ENCODE results near the gene SGCD.

SGCD gene

DNA sequence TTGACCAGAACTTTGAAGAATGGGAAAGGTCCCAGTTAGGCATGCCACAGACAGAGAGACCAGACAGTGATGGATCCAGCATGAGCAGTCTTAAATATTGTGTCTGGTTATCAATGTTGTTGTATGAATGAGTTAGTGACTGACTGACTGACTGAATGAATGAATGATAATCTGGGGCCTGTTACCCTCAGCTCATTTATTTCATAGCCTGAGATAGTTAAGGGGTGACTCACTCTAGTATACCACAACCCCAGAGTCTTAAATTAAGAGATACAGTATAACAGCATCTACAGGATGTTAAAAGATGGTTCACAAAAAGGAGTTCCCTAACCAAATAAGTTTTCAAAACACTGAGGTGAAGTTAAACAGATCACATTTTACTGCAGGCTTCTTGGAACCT lies 133.5 kb downstream of the SGCD start:
- no peak for DNase-seq (ENCODE audit: low read depth)

GRCh38 chr5:156466871-156467270 lies 139.9 kb downstream of the SGCD start:
- no peak for DNase-seq (ENCODE audit: low read depth)

GRCh38 chr5:156469636-156470035 lies 142.7 kb downstream of the SGCD start:
- no peak for DNase-seq (ENCODE audit: low read depth)

- no peak for DNase-seq (ENCODE audit: low read depth)
These were observed 144.9 kb downstream of the SGCD start for GRCh38 chr5:156471893-156472292.

GRCh38 chr5:156473269-156473908 lies 146.4 kb downstream of the SGCD start:
- DNase-seq (ENCODE audit: low read depth), result no peak

DNA sequence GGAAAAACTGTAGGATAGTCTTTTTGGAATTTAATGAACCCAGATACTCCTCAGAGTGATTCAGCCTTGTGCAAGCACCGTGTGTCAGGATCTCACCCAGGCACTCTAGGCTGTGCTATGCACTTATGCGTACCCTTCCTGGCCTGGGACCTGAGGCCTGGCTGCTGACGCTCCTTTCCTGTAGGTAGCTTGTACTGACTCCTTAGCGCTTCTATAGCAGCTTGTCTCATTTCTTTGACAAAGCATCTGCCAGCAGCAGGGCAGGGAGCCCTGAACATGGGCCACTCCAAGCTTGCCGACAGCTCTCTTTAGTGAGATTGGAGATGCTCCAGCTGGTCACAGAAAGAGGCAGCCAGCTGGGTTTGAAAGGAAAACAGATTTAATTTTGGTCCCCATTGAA lies 147.3 kb downstream of the SGCD start:
- DNase-seq (ENCODE audit: low read depth), result no peak

- DNase-seq (ENCODE audit: low read depth), result peak; percentile 89
These were observed 148.5 kb downstream of the SGCD start for GRCh38 chr5:156475182-156476157.

- DNase-seq (ENCODE audit: low read depth), result no peak
These were observed 149.2 kb downstream of the SGCD start for GRCh38 chr5:156476158-156476551.

- DNase-seq (ENCODE audit: low read depth), result no peak
These were observed 149.7 kb downstream of the SGCD start for GRCh38 chr5:156476678-156477077.

- DNase-seq (ENCODE audit: low read depth), result peak; percentile 62
These were observed 150.2 kb downstream of the SGCD start for GRCh38 chr5:156477196-156477595.

DNA sequence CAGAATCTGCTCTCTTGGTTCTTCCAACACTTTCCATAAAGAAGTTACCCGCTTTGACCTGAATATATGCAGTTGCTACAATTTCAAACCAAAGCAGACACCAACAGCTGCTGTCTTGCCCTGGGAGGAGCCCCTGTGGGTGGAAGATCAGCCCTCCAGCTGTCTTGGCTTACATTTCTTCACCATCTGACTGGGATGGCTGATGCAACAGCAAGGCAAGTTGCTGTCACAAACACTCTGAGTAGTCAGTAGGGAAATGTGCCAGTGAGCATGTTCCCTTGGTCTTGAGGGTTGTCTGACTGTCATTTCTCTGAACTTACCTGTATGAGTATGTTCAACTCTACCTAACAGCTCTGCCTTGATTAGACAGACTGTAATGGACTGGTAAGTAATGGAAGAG lies 152.9 kb downstream of the SGCD start:
- peak; percentile 58 for DNase-seq (ENCODE audit: low read depth)

DNA sequence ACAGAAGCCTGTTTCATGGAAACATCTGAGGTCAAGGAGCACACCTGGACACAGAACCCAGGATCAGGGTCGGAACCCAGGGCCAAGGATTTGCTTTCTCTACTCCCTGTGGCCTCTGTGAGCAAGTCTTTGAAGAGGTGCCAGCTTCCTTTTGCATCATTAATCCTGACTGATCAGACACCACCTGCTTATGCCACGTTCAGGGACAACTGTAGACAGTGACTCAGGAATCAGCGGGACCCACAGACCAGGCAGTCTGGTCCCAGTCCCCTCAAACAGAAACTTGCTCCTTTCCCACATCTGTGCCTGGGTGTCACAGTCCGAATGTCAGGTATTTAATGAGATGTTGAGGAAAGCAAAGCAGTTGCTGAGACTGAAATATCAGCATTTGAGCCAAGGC lies 154.8 kb downstream of the SGCD start:
- DNase-seq (ENCODE audit: low read depth), result no peak

DNA sequence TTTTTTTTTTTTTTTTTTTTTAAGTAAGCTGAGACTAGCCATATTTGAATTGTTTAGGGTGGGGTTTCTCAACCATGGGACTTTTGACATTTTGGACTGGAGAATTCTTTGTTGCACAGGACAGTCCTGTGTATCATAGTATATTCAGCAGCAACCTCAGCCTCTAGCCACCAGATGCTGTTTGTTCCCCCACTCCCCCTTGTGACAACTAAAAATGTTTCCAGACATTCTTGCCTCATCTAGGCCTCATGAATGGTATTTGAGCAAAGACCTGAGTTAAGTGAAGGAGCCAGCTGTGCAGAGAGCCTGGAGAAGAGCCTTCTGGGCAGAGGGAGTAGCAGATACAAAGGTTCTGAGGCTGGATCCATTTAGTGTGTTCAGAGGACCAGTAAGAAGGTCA lies 155.9 kb downstream of the SGCD start:
- no peak for DNase-seq (ENCODE audit: low read depth)

DNA sequence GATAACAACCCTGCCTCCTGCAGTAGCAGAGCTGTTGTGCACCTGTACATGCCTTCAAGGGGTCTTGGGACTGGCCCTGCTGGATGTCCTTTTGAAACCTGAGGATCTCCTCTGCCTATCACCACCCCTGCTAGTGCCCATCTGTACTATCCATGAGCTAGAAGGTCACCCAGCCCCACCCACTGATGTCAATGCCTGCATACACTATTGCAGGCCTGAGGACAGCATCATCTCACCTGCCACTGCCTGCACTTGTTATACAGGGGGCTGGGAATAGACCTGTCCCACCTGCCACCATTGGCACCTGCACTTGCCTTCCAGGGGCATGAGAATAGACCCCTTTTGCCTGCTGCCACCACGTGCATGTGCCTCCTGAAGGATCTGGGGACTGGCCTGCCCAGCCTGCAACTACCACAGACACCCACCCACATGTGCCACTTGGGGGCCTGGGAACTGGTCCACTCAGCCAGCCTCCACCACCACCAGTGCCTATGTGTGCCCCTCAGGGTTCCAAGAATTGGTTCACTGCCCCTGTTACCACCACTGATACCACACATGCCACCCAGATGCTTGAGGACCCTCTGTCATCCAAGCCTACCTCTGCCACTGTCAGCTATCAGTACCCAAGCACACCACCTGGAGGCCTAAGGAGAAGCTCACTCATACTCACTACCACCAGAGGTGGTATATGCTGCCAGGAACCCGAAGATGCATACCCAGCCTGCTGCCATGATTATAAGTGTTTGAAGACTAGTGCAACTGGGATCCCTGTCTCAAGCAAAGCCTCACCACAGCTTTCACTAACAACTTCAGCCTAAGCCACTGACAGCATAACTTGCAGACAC lies 159.7 kb downstream of the SGCD start:
- no peak for DNase-seq (ENCODE audit: low read depth)

DNA sequence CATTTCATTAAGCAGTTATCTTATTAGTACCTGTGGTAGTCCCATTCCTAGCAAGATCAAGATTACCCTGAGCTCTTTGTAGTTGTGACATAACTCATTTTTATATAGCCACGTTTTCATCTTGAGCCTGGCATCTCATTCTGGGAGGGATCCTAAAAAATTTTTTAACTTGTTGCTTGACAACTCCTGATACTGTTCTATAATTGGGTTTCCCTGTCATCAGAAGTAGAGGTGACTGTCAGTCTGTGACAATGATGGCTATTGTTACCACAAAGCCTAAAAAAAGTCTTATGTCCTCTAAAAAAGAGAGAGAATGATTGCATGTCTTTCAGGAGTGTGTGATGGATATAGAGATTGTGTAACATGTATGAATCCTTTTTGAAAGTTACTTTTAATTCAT lies 164.8 kb downstream of the SGCD start:
- no peak for DNase-seq (ENCODE audit: low read depth)

- DNase-seq (ENCODE audit: low read depth), result no peak
These were observed 169.3 kb downstream of the SGCD start for GRCh38 chr5:156496291-156496690.

DNA sequence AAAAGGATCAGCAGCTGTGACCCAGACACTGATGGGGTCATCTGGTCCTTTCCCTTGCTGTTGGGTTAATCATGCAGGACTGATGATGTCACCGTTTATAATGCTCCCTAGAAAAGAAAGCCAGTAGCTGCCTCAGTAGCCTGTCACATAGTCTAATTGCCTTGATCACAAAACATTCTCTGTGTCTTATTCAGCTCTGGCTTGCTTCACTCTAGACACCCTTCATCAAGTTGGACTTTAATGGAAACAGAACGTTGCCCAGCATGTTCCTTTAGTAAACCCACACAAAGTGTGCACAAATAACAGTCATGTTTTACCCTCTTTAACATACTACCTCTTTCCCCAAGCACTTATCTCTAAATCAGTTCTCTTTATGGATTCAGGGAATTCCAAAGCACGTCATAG lies 170.8 kb downstream of the SGCD start:
- no peak for DNase-seq (ENCODE audit: low read depth)

GRCh38 chr5:156498226-156498980 lies 171.4 kb downstream of the SGCD start:
- DNase-seq (ENCODE audit: low read depth), result no peak

DNA sequence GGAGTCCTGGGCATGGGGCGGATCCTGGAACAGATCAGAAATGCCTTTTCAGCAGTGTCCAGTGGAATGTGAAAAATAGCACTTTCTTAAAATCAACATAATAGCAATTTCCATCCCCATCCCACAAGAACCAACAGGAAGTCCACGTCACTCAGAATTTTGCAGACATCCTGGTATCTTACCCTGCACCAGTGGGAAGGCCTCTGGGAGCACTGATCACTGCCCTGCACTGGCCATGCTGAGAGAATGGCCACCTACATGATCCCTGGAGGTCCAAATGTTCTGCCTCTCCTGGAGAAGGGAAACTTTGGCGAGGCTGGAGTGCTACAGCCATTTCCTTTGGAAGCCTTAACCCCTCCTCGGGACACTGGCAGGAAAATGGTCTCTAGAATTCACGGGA lies 173.8 kb downstream of the SGCD start:
- DNase-seq (ENCODE audit: low read depth), result no peak

DNA sequence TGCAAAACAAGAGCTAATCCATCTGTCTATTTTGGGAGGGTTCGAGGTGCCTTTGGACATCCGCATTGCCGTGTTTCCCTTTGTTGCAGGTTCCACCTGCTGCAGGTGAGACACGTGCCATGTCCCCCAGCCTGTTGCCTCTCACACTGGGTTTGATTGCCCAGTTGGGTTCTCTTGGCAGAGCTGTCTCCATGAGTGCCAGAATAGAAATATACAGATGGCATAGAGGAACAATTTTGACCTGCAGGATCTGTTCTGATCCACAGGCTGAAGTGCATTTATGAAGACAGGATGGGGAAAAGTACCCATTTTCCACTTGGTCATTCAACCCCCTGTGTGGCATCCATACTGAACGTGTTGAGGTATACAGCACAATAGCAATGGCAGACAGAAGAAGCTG lies 178.1 kb downstream of the SGCD start:
- no peak for DNase-seq (ENCODE audit: low read depth)

DNA sequence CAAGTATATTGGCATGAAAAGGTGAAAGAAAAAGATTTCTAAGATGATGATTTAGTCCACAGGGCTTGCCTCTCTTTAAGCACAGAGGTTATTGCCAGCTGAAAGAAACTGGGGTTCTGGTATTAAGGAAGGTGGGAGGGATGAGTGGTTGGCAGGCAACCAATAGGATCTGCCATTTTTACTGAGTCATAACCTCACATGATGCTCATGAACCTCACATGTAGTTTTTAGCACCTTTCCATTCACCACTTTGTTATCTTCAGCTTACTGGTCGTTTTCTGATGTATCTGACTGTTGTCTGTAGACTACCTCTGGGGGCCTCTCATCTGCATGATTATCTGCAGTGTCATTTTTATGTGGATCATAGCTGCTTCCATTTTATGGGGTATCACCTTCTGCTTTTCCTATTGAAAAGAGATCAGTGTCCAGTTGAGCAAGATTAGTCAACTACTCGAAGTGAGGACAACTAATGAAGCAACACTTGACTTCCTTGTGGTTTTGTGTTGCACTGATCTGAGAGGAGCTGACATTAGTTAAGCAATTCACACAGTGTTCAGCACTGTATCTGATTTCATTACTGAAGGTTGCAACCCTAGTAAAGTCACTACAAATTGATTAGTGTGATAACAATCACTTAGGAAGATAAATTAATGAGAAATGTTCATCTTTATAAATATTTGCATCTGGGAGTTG lies 186.3 kb downstream of the SGCD start:
- no peak for DNase-seq (ENCODE audit: low read depth)
